Tibial nerve (tissue), 4 donors: ENCODE data around the gene BCAS1. TPM values are rescaled to one million over a fixed set of nuclear protein-coding genes. Genes with fewer than 3 reads are reported as not detected.

Experiments used
- DNase-seq, 2 donors: peaks; one replicate each; pipeline ENCODE4 v3.0.0-alpha.2; 2019; ENCODE audit warnings: low spot score in 2 of 2
- H3K27ac ChIP-seq, 4 donors: fragments of 200-600 bp; sonication (generic) in 3 of 4; one replicate each; pipeline ENCODE4 v1.5.1; 2017 to 2019; ENCODE audit warnings: mild to moderate bottlenecking in 1 of 4
- H3K27me3 ChIP-seq, 2 donors: fragments of 200-600 bp; sonication (generic) in 1 of 2; one replicate each; pipeline versions ENCODE4 v1.5.1 to v1.6.0; 2017 to 2019
- H3K36me3 ChIP-seq, 3 donors: fragments of 200-600 bp; sonication (generic); one replicate each; pipeline ENCODE4 v1.5.1; 2018 to 2019
- H3K4me1 ChIP-seq, 4 donors: fragments of 200-600 bp; sonication (generic) in 3 of 4; one replicate each; pipeline ENCODE4 v1.5.1; 2017 to 2019
- H3K4me3 ChIP-seq, 4 donors: fragments of 200-600 bp; sonication (generic) in 3 of 4; one replicate each; pipeline ENCODE4 v1.5.1; 2017 to 2019; ENCODE audit warnings: mild to moderate bottlenecking in 1 of 4, moderate library complexity in 1 of 4
- H3K9me3 ChIP-seq, 4 donors: fragments of 200-600 bp; sonication (generic) in 3 of 4; one replicate each; pipeline ENCODE4 v1.5.1; 2017 to 2019
- CTCF ChIP-seq, 5 experiments: fragments of 200-600 bp in 3 of 5; fragments of 450-650 bp in 2 of 5; sonication (generic) in 3 of 5; IDR thresholded peaks; one replicate each; pipeline ENCODE4 v1.5.1; 2016 to 2019; ENCODE audit warnings: antibody characterized with exemption in 5 of 5, mild to moderate bottlenecking in 3 of 5, moderate library complexity in 2 of 5
- EP300 ChIP-seq, 2 donors: sonication (generic); formaldehyde crosslinking; IDR thresholded peaks; one replicate each; pipeline ENCODE4 v1.6.1; 2017; ENCODE audit warnings: antibody characterized with exemption in 2 of 2, mild to moderate bottlenecking in 1 of 2
- POLR2A ChIP-seq, 2 donors: fragments of 450-650 bp; IDR thresholded peaks; one replicate each; pipeline ENCODE4 v1.6.1; 2017; ENCODE audit warnings: antibody characterized with exemption in 2 of 2, mild to moderate bottlenecking in 2 of 2, moderate library complexity in 2 of 2
- WGBS, 2 donors: methylation state at CpG; one replicate each; pipeline ENCODE4 v1.1.5; 2018; 5-methylcytosine and 5-hydroxymethylcytosine counted together
- total RNA-seq, 4 donors: library from RNA; depleted of rRNA; stranded (reverse); fragments of >200 nt; gene quantifications; one replicate each; pipeline ENCODE4 v1.1.0, GENCODE V29; 2016

The BCAS1 gene
- total RNA-seq, 4 donors from 2014 or later = 34.8 to 59.6 (median 47.1) TPM

GRCh38 chr20:54085425-54085824, 15.0 kb upstream of the BCAS1 start:
- Histone ChIP-seq H3K27me3 (no peaks in the 10 kb centered on the region), H3K4me1 (no peaks in the 10 kb centered on the region), H3K4me3 (no peak overlapping the region), H3K27ac (no peak overlapping the region), H3K9me3 (no peaks in the 10 kb centered on the region), H3K36me3 (no peaks in the 10 kb centered on the region)
- no peak for DNase-seq
- TF ChIP-seq POLR2A (IDR thresholded peaks at IDR 0.05) (no peak), EP300 (IDR thresholded peaks at IDR 0.05) (no peak), CTCF (IDR thresholded peaks at IDR 0.05) (no peak)
- WGBS, 2 donors = 82 to 100% methylated on average over 1 of the region's 1 CpG

- Histone ChIP-seq H3K36me3 (no peaks in the 10 kb centered on the region), H3K27me3 (no peaks in the 10 kb centered on the region), H3K9me3 (no peaks in the 10 kb centered on the region), H3K4me1 (no peaks in the 10 kb centered on the region), H3K27ac (no peak overlapping the region), H3K4me3 (no peak overlapping the region)
- TF ChIP-seq CTCF (IDR thresholded peaks at IDR 0.05) (no peak), EP300 (IDR thresholded peaks at IDR 0.05) (no peak), POLR2A (IDR thresholded peaks at IDR 0.05) (no peak)
- no peak for DNase-seq
- WGBS, 2 donors = 60 to 63% methylated on average over 5 of the region's 5 CpGs
Observed at GRCh38 chr20:54084727-54085388, 14.5 kb upstream of the BCAS1 start.

- no peak for DNase-seq
- no peaks in the 10 kb centered on the region for H3K36me3 ChIP-seq
- TF ChIP-seq CTCF (IDR thresholded peaks at IDR 0.05) (no peak), POLR2A (IDR thresholded peaks at IDR 0.05) (no peak), EP300 (IDR thresholded peaks at IDR 0.05) (no peak)
- H3K9me3 ChIP-seq = no peaks in the 10 kb centered on the region
- no peaks in the 10 kb centered on the region for H3K27me3 ChIP-seq
- no peak overlapping the region for H3K27ac ChIP-seq
- H3K4me1 ChIP-seq = no peaks in the 10 kb centered on the region
- no peak overlapping the region for H3K4me3 ChIP-seq
Observed at GRCh38 chr20:54084193-54084592, 13.8 kb upstream of the BCAS1 start.

GRCh38 chr20:54083459-54083858, 13.1 kb upstream of the BCAS1 start:
- no peaks in the 10 kb centered on the region for H3K4me1 ChIP-seq
- H3K27ac ChIP-seq = no peak overlapping the region
- DNase-seq = no peak
- TF ChIP-seq POLR2A (IDR thresholded peaks at IDR 0.05) (no peak), EP300 (IDR thresholded peaks at IDR 0.05) (no peak)
- no peak overlapping the region for H3K4me3 ChIP-seq
- no peaks in the 10 kb centered on the region for H3K36me3 ChIP-seq
- no peaks in the 10 kb centered on the region for H3K27me3 ChIP-seq
- H3K9me3 ChIP-seq = no peaks in the 10 kb centered on the region

GRCh38 chr20:54082100-54082499, 11.7 kb upstream of the BCAS1 start:
- Histone ChIP-seq H3K4me1 (no peaks in the 10 kb centered on the region), H3K27ac (no peak overlapping the region), H3K4me3 (no peak overlapping the region), H3K9me3 (no peaks in the 10 kb centered on the region), H3K27me3 (no peaks in the 10 kb centered on the region), H3K36me3 (no peaks in the 10 kb centered on the region)
- no peak for DNase-seq
- 47 to 50% methylated on average over 6 of the region's 6 CpGs for WGBS, 2 donors
- TF ChIP-seq POLR2A (IDR thresholded peaks at IDR 0.05) (no peak), CTCF (IDR thresholded peaks at IDR 0.05) (no peak)

- Histone ChIP-seq H3K27ac (no peak overlapping the region), H3K4me3 (no peak overlapping the region), H3K9me3 (no peaks in the 10 kb centered on the region), H3K4me1 (no peaks in the 10 kb centered on the region), H3K27me3 (no peaks in the 10 kb centered on the region), H3K36me3 (no peaks in the 10 kb centered on the region)
- no peak for DNase-seq
- 61 to 64% methylated on average over 3 of the region's 3 CpGs for WGBS, 2 donors
- TF ChIP-seq EP300 (IDR thresholded peaks at IDR 0.05) (no peak), POLR2A (IDR thresholded peaks at IDR 0.05) (no peak), CTCF (IDR thresholded peaks at IDR 0.05) (no peak)
Observed at GRCh38 chr20:54079652-54080051, 9.3 kb upstream of the BCAS1 start.
